WERI-Rb-1 (cell line): Measurements from ENCODE around the gene CFAP99.
A peak's percentile ranks its signal among the peaks of the same experiment; 100 is the strongest.

ENCODE experiments used
- DNase-seq: peaks from one replicate; pipeline ENCODE4 v3.0.0-alpha.2; 2020
- H3K27ac ChIP-seq: fragments of 250-450 bp; sonication (Bioruptor Pico); 2 replicates; pipeline ENCODE4 v1.5.1; 2020; ENCODE audit warnings: mild to moderate bottlenecking, moderate library complexity
- H3K27me3 ChIP-seq: fragments of 250-450 bp; sonication (Bioruptor Pico); 2 replicates; pipeline ENCODE4 v1.5.1; 2021; ENCODE audit warnings: mild to moderate bottlenecking, low read depth, moderate library complexity; ENCODE audit not compliant: insufficient read depth, severe bottlenecking
- H3K36me3 ChIP-seq: fragments of 250-450 bp; sonication (Bioruptor Pico); 2 replicates; pipeline ENCODE4 v1.5.1; 2020; ENCODE audit warnings: mild to moderate bottlenecking, moderate library complexity
- H3K4me3 ChIP-seq: 2 replicates; pipeline ENCODE4 v1.5.1; 2011; ENCODE audit warnings: low read depth, mild to moderate bottlenecking, control low read depth, low read length
- H3K9me3 ChIP-seq: fragments of 250-450 bp; sonication (Bioruptor Pico); 2 replicates; pipeline ENCODE4 v1.5.1; 2021; ENCODE audit warnings: mild to moderate bottlenecking, moderate library complexity; ENCODE audit not compliant: severe bottlenecking
- CTCF ChIP-seq: IDR thresholded peaks from 2 replicates; pipeline ENCODE4 v1.5.1; 2011; ENCODE audit warnings: low read depth, mild to moderate bottlenecking, control low read depth, inconsistent platforms, low read length

Gene CFAP99

GRCh38 chr4:2418650-2419571, at the start of gene CFAP99:
TSS of gene CFAP99 (plus strand) at chr4:2418955.
- H3K9me3 ChIP-seq, result no peaks in the 10 kb centered on the region
- no peak within 1 kb of the TSS for H3K27ac ChIP-seq
- peak within 1 kb of the TSS; percentile 59 for H3K4me3 ChIP-seq
- peak; percentile 99 for DNase-seq
- H3K36me3 ChIP-seq, result no peaks in the 10 kb centered on the region
- H3K27me3 ChIP-seq, result peaks cover 31% of the 10 kb centered on the region
- peak; percentile 18; the same call in 1 of the 2 replicates for TF ChIP-seq CTCF

GRCh38 chr4:2370597-2371320, 48.0 kb upstream of the CFAP99 start:
- Histone ChIP-seq H3K27ac (no peak overlapping the region), H3K9me3 (peaks cover 13% of the 10 kb centered on the region), H3K36me3 (no peaks in the 10 kb centered on the region), H3K4me3 (no peak overlapping the region), H3K27me3 (no peaks in the 10 kb centered on the region)
- no peak for TF ChIP-seq CTCF
- DNase-seq, result no peak

- no peak overlapping the region for H3K27ac ChIP-seq
- H3K9me3 ChIP-seq, result peaks cover 13% of the 10 kb centered on the region
- H3K36me3 ChIP-seq, result no peaks in the 10 kb centered on the region
- H3K4me3 ChIP-seq, result no peak overlapping the region
- no peaks in the 10 kb centered on the region for H3K27me3 ChIP-seq
- DNase-seq, result no peak
- no peak for TF ChIP-seq CTCF
These were observed 46.8 kb upstream of the CFAP99 start for GRCh38 chr4:2371765-2372487.

GRCh38 chr4:2372488-2373030, 46.2 kb upstream of the CFAP99 start:
- Histone ChIP-seq H3K27me3 (no peaks in the 10 kb centered on the region), H3K36me3 (no peaks in the 10 kb centered on the region), H3K4me3 (no peak overlapping the region), H3K9me3 (peaks cover 13% of the 10 kb centered on the region), H3K27ac (no peak overlapping the region)
- DNase-seq, result no peak
- TF ChIP-seq CTCF, result no peak

- Histone ChIP-seq H3K4me3 (no peak overlapping the region), H3K27me3 (no peaks in the 10 kb centered on the region), H3K9me3 (peaks cover 12% of the 10 kb centered on the region), H3K27ac (no peak overlapping the region), H3K36me3 (no peaks in the 10 kb centered on the region)
- no peak for TF ChIP-seq CTCF
- no peak for DNase-seq
These were observed 45.2 kb upstream of the CFAP99 start for GRCh38 chr4:2373532-2373931.
